SK-N-SH (cell line): ENCODE data around the gene GTF3C2.

Experiments
- CTCF ChIP-seq: fragments of 200-600 bp; sonication (generic); IDR thresholded peaks from 2 replicates; pipeline ENCODE4 v1.6.1; 2017; ENCODE audit warnings: antibody characterized with exemption, mild to moderate bottlenecking, moderate library complexity
- ELF1 ChIP-seq: IDR thresholded peaks from 2 replicates; pipeline ENCODE4 v1.4.0; 2012
- GABPA ChIP-seq: IDR thresholded peaks from 2 replicates; pipeline ENCODE4 v1.4.0; 2012; ENCODE audit warnings: low read depth, mild to moderate bottlenecking
- GATA2 ChIP-seq: sonication (generic); formaldehyde crosslinking; IDR thresholded peaks from 2 replicates; pipeline ENCODE4 v1.5.0; 2020; ENCODE audit warnings: mild to moderate bottlenecking, missing genetic modification reagents
- MXI1 ChIP-seq: IDR thresholded peaks from 2 replicates; pipeline ENCODE4 v1.6.1; 2012; ENCODE audit warnings: mild to moderate bottlenecking, low read depth, low read length, improper control_type of control experiment
- NRF1 ChIP-seq: IDR thresholded peaks from 2 replicates; pipeline ENCODE4 v1.6.1; 2012; ENCODE audit warnings: low read depth, mild to moderate bottlenecking, low read length
- POLR2AphosphoS5 ChIP-seq: IDR thresholded peaks from 2 replicates; pipeline ENCODE4 v1.6.1; 2012; ENCODE audit warnings: low read depth, low read length
- RCOR1 ChIP-seq: fragments of 150-350 bp; IDR thresholded peaks from 2 replicates; pipeline ENCODE4 v1.6.1; 2017; ENCODE audit warnings: antibody characterized with exemption, low read length
- TCF12 ChIP-seq: IDR thresholded peaks from 2 replicates; pipeline ENCODE4 v1.4.0; 2012
- TF ChIP-seq, protein P1 (sequence below): IDR thresholded peaks from 2 replicates; pipeline ENCODE4; 2012

DNA sequence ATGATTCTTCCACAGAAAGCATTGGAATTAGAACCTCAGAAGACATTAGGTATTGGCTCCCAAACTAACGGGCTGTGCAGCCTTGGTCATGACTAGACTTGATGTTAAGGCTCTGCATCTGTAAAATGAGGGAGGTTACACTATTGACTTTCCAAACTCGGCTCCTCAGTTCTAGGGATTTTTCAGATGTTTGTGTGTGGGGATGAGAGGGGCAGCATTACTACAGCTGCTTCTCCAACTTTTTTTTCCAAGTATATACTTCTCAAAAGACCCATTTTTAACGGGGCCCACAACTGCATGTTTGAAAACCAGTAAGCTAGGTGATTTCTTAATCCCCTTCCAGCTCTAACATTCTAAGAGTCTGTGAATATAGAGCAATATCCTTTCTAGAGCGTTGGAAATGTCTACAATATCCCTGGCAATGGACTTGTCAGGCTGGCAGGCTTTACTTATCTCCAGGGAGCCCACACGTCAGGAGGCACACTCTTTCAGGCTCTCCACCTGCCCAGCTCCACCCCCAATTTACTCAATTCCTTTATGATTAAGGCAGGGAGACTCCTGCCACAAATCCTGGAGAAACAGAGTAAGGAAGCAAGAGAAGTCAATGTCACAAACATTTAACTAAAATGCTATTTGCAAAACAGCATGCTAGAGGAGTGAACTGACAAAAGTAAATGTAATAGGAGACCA, 32.8 kb downstream of the GTF3C2 start:
- TF ChIP-seq RCOR1 (no peak), GABPA (no peak), CTCF (no peak), MXI1 (no peak), NRF1 (no peak), POLR2AphosphoS5 (no peak; the same call in 1 of the 2 replicates), ELF1 (no peak), TCF12 (no peak), GATA2 (CRISPR knock-in tag) (no peak)
- TF ChIP-seq, protein P1, sequence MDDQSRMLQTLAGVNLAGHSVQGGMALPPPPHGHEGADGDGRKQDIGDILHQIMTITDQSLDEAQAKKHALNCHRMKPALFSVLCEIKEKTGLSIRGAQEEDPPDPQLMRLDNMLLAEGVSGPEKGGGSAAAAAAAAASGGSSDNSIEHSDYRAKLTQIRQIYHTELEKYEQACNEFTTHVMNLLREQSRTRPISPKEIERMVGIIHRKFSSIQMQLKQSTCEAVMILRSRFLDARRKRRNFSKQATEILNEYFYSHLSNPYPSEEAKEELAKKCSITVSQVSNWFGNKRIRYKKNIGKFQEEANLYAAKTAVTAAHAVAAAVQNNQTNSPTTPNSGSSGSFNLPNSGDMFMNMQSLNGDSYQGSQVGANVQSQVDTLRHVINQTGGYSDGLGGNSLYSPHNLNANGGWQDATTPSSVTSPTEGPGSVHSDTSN, result no peak
